T1000 (cell line): Measurements from ENCODE around the gene NANOS3.
"Not testable (repeated sequence)": the region's sequence is repeated elsewhere in the genome, so short reads cannot be mapped to it uniquely, and the experiment has no call there.

ENCODE experiments used
- DNase-seq: peaks from one replicate; lab custom pipeline; 2025; ENCODE audit warnings: mixed read lengths; lab: John Stamatoyannopoulos, UW

Gene NANOS3

GRCh38 chr19:13920940-13921747 is 44.2 kb downstream of the NANOS3 start:
- DNase-seq: no peak

- not testable (repeated sequence) for DNase-seq
Observed at GRCh38 chr19:13922118-13922517, 45.2 kb downstream of the NANOS3 start.

DNA sequence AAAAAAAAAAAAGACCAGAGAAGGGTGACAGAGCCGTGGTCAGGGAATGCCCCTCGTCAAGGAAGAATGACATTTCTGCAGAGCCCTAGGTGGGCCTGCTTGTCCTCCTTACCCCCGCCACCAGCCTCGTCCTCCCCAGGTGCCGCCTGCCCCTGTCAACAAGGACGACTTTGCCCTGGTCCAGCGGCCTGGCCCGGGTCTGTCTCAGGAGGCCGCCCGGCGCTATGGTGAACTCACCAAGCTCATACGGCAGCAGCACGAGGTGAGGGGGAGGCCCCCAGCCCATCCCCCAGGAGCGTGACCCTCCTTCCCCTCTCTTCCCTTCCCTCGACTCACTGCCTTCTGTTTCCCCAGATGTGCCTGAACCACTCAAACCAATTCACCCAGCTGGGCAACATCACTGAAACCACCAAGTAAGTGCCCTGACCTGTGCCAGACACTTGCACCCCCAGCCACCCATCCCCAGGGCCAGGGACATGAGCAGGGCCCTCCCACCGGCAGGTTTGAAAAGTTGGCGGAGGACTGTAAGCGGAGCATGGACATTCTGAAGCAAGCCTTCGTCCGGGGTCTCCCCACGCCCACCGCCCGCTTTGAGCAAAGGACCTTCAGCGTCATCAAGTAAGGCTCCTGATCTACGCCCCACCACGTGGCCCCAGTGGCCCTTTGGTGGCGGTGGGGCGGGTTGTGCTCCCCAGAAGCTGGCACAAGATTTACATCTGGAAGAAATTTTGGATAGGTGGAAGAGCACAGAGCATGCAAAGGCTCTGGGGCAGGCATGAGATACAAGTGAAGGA is 46.5 kb downstream of the NANOS3 start:
- no peak for DNase-seq

- DNase-seq: no peak
Observed at GRCh38 chr19:13926010-13926409, 49.1 kb downstream of the NANOS3 start.

GRCh38 chr19:13926715-13927114 is 49.8 kb downstream of the NANOS3 start:
- DNase-seq: no peak

DNA sequence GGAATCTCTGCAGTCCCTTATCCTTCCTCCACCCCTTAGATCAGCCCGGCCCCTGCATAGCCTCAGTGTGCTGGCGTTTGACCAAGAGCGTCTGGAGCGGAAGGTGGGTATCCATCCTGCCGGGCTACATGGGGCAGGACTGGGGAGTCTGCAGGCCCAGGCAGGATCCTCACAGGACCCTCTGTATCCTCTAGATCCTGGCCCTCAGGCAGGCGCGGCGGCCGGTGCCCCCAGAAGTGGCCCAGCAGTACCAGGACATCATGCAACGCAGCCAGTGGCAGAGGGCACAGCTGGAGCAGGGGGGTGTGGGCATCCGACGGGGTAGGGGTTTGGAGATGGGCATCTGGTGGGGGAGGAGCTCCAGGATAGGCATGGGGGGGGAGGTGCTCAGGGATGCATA is 52.4 kb downstream of the NANOS3 start:
- DNase-seq: no peak

DNA sequence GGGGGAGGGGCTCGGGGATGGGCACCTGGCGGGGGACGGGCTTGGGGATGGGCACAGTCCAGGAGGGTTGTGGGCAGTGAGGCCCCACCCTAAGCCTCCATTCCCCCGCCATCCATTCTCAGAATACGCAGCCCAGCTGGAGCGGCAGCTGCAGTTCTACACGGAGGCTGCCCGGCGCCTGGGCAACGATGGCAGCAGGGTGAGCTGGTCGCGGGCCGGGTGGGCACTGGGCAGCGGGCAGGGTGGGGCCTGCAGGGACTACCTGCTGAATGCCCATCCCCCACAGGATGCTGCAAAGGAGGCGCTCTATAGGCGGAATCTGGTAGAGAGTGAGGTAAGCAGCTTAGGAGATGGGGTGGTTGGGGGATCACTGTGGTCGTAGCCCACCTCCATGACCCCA is 53.0 kb downstream of the NANOS3 start:
- no peak for DNase-seq
